VCaP (cell line): Measurements from ENCODE around the gene WDR38.

ENCODE experiments used
- H3K27ac ChIP-seq: fragments of 450-650 bp; 2 replicates; pipeline ENCODE4 v1.5.1; 2017
- CTCF ChIP-seq: fragments of 450-650 bp; conservative IDR thresholded peaks from 2 replicates; pipeline ENCODE4 v1.5.1; 2017; ENCODE audit warnings: mild to moderate bottlenecking, moderate library complexity

Gene WDR38

GRCh38 chr9:124810663-124811355 is 42.5 kb upstream of the WDR38 start:
- no peak for TF ChIP-seq CTCF
- no peak overlapping the region for H3K27ac ChIP-seq

- H3K27ac ChIP-seq = no peak overlapping the region
Observed at GRCh38 chr9:124812441-124812876, 40.8 kb upstream of the WDR38 start.

GRCh38 chr9:124813041-124813440 is 40.2 kb upstream of the WDR38 start:
- H3K27ac ChIP-seq = no peak overlapping the region
- no peak for TF ChIP-seq CTCF

More at GRCh38 chr9:124812441-124812876, 40.8 kb upstream of the WDR38 start:
- TF ChIP-seq CTCF = no peak

GRCh38 chr9:124813501-124814163 is 39.6 kb upstream of the WDR38 start:
- no peak overlapping the region for H3K27ac ChIP-seq

GRCh38 chr9:124814164-124814535 is 39.1 kb upstream of the WDR38 start:
- TF ChIP-seq CTCF = no peak
- H3K27ac ChIP-seq = no peak overlapping the region

More at GRCh38 chr9:124813501-124814163, 39.6 kb upstream of the WDR38 start:
- no peak for TF ChIP-seq CTCF

- no peak overlapping the region for H3K27ac ChIP-seq
- TF ChIP-seq CTCF = no peak
Observed at GRCh38 chr9:124815601-124816000, 37.7 kb upstream of the WDR38 start.

- no peak overlapping the region for H3K27ac ChIP-seq
- no peak for TF ChIP-seq CTCF
Observed at GRCh38 chr9:124818431-124819281, 34.6 kb upstream of the WDR38 start.
